Measurements from ENCODE around the gene SHISA4. TPM values are rescaled to one million over a fixed set of nuclear protein-coding genes. Genes with fewer than 3 reads are reported as not detected.
A peak's percentile ranks its signal among the peaks of the same experiment; 100 is the strongest.
"Not testable (repeated sequence)": the region's sequence is repeated elsewhere in the genome, so short reads cannot be mapped to it uniquely, and the experiment has no call there.

The SHISA4 gene
- total RNA-seq, result 10 to 100 TPM; 55.8 to 96.6 (median 73.6) TPM
- polyA plus RNA-seq, result 79.5 TPM
- long read RNA-seq, donor 1, transcript SHISA4-202 (5 exons, 914 nt), result minor isoform, 8 of 85 reads
- long read RNA-seq, donor 1, transcript SHISA4-201 (5 exons, 1,341 nt), result major isoform, 52 of 85 reads
- long read RNA-seq, donor 1, partial matches to known transcripts, result 22 of 85 reads
- long read RNA-seq, donor 1, other reads (novel, unspliced or antisense), result 3 of 85 reads
- long read RNA-seq, donor 2, transcript SHISA4-202 (5 exons, 914 nt), result minor isoform, 6 of 65 reads
- long read RNA-seq, donor 2, transcript SHISA4-201 (5 exons, 1,341 nt), result major isoform, 44 of 65 reads
- long read RNA-seq, donor 2, partial matches to known transcripts, result 9 of 65 reads
- long read RNA-seq, donor 2, other reads (novel, unspliced or antisense), result 6 of 65 reads
- long read RNA-seq, donor 3, transcript SHISA4-201 (5 exons, 1,341 nt), result major isoform, 22 of 36 reads
- long read RNA-seq, donor 3, partial matches to known transcripts, result 9 of 36 reads
- long read RNA-seq, donor 3, other reads (novel, unspliced or antisense), result 3 of 36 reads
- long read RNA-seq, donor 4, transcript SHISA4-202 (5 exons, 914 nt), result minor isoform, 7 of 99 reads
- long read RNA-seq, donor 4, transcript SHISA4-201 (5 exons, 1,341 nt), result major isoform, 75 of 99 reads
- long read RNA-seq, donor 4, partial matches to known transcripts, result 12 of 99 reads
- long read RNA-seq, donor 4, other reads (novel, unspliced or antisense), result 5 of 99 reads

- H3K4me1 ChIP-seq (ENCODE audit: control insufficient read depth, insufficient read depth, low read length), result peaks cover 19% of the 10 kb centered on the region
- peak within 1 kb of the TSS; percentile 74 for H3K27ac ChIP-seq (ENCODE audit: low read length)
- peak within 1 kb of the TSS; percentile 69 for H3K4me3 ChIP-seq (ENCODE audit: low read length)
- peak; percentile 82 to 94 (median 93) for DNase-seq
- peak; percentile 87 to 88 for ATAC-seq
- no peaks in the 10 kb centered on the region for H3K9me3 ChIP-seq (ENCODE audit: control insufficient read depth, low read length)
- intact Hi-C loops (cut with DNase I), result no loop called here
- no peaks in the 10 kb centered on the region for H3K27me3 ChIP-seq (ENCODE audit: control insufficient read depth, insufficient read depth)
- 4% methylated on average over 49 of the region's 49 CpGs for WGBS
These were observed at the start of gene SHISA4 for GRCh38 chr1:201888282-201889089. SHISA4 (plus strand) TSS chr1:201888898; CDS start chr1:201888995, 97 bp downstream.

DNA sequence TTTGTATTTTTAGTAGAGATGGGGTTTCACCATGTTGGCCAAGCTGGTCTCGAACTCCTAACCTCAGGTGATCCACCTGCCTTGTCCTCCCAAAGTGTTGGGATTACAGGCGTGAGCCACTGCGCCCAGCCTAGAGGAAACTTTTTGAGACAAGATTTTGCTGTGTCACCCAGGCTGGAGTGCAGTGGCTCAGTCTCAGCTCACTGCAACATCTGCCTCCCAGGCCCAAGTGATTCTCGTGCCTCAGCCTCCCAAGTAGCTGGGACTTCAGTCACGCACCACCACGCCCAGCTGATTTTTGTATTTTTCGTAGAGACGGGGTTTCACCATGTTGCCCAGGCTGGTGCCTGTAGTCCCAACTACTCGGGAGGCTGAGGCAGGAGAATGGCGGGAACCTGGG lies 49.6 kb upstream of the SHISA4 start:
- H3K27me3 ChIP-seq (ENCODE audit: control insufficient read depth, insufficient read depth); DNase-seq; H3K27ac ChIP-seq (ENCODE audit: low read length); H3K9me3 ChIP-seq (ENCODE audit: control insufficient read depth, low read length); intact Hi-C loops (cut with DNase I); ATAC-seq; H3K4me1 ChIP-seq (ENCODE audit: control insufficient read depth, insufficient read depth, low read length); H3K4me3 ChIP-seq (ENCODE audit: low read length): not testable (repeated sequence)
- over 99% methylated on average over 10 of the region's 10 CpGs for WGBS

DNA sequence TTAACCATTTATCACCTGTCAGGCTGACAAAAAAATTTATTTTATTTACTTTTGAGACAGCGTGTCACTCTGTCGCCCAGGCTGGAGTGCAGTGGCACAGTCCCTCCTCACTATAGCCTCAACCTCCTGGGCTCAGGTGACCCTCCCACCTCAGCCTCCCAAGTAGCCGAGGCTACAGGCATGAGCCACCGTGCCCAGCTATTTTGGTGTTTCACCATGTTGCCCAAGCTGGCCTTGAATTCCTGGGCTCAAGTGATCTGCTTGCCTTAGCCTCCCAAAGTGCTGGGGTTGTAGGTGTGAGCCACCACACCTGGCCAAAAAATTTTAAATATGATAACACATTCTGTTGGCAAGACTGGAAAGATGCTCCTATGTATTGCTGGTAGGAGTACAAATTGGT lies 48.6 kb upstream of the SHISA4 start:
- Histone ChIP-seq H3K4me3 (ENCODE audit: low read length) (no peak overlapping the region), H3K9me3 (ENCODE audit: control insufficient read depth, low read length) (no peaks in the 10 kb centered on the region), H3K27me3 (ENCODE audit: control insufficient read depth, insufficient read depth) (no peaks in the 10 kb centered on the region), H3K27ac (ENCODE audit: low read length) (no peak overlapping the region), H3K4me1 (ENCODE audit: control insufficient read depth, insufficient read depth, low read length) (no peaks in the 10 kb centered on the region)
- WGBS, result 96% methylated on average over 4 of the region's 4 CpGs
- ATAC-seq, result no peak
- no peak for DNase-seq
- intact Hi-C loops (cut with DNase I), result no loop called here

GRCh38 chr1:201840490-201840889 lies 48.2 kb upstream of the SHISA4 start:
- no peak overlapping the region for H3K4me3 ChIP-seq (ENCODE audit: low read length)
- H3K27ac ChIP-seq (ENCODE audit: low read length), result no peak overlapping the region
- WGBS, result 97% methylated on average over 1 of the region's 1 CpG
- intact Hi-C loops (cut with DNase I), result no loop called here
- no peaks in the 10 kb centered on the region for H3K9me3 ChIP-seq (ENCODE audit: control insufficient read depth, low read length)
- H3K4me1 ChIP-seq (ENCODE audit: control insufficient read depth, insufficient read depth, low read length), result no peaks in the 10 kb centered on the region
- DNase-seq (no peak), ATAC-seq (no peak)
- no peaks in the 10 kb centered on the region for H3K27me3 ChIP-seq (ENCODE audit: control insufficient read depth, insufficient read depth)

DNA sequence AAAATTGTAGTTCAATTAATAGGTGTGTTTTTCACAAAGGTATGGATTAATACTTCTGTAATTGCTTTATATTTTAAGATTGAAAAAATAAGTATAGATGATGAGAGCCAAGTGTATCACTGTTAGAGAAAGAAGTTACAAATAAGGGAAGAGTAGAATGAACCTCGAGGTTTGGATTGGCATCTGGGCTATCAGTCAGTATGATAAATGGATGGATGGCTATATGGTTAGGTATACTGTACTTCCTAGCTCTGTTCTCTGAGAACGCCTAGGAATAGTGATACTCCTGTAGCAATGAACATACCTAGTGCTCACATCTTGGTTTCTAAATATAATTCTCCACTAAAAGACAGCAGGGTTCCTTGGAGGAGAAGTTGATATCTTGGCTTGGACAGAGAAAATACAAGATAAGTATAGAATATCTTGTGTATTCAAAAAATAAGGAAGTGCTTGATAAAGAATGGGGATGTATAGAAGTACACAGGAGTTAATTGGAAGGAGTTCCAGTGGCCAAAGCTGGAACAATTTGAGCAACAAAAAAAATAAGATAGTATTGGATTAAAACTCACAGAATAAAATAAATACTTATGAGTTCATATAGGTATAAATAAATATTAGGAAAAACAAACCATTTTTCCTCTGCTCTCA lies 47.3 kb upstream of the SHISA4 start:
- H3K27ac ChIP-seq (ENCODE audit: low read length), result no peak overlapping the region
- ATAC-seq (no peak), DNase-seq (no peak)
- no peaks in the 10 kb centered on the region for H3K9me3 ChIP-seq (ENCODE audit: control insufficient read depth, low read length)
- no peaks in the 10 kb centered on the region for H3K27me3 ChIP-seq (ENCODE audit: control insufficient read depth, insufficient read depth)
- H3K4me3 ChIP-seq (ENCODE audit: low read length), result no peak overlapping the region
- intact Hi-C loops (cut with DNase I), result no loop called here
- no peaks in the 10 kb centered on the region for H3K4me1 ChIP-seq (ENCODE audit: control insufficient read depth, insufficient read depth, low read length)
- 70% methylated on average over 2 of the region's 2 CpGs for WGBS

DNA sequence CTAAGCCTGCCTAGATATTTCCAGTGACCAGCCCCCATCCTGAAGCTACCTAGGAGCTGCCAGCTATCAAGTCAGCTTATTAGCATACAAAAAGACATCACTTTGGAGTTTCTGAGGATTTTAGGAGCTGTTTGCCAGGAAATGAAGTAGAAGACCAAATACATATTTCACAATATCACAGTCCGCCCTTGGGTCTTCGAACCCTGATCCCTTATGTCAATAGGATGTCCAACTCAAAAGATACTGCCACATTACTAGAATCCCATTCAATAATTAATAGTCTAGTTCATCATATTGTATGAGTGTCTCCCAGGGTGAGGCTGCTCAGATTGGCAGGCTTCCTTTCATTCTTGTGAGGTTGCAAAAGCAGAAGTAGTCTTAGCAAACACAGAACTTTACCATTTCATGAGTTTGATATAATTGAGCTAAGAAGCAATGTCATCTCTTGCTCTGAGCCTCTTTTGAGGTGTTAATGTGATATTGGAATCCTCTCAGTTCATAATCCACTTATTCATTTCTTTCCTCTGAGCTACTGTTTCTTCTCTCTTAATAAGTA lies 46.1 kb upstream of the SHISA4 start:
- Histone ChIP-seq H3K4me1 (ENCODE audit: control insufficient read depth, insufficient read depth, low read length) (no peaks in the 10 kb centered on the region), H3K4me3 (ENCODE audit: low read length) (no peak overlapping the region), H3K27ac (ENCODE audit: low read length) (no peak overlapping the region), H3K27me3 (ENCODE audit: control insufficient read depth, insufficient read depth) (no peaks in the 10 kb centered on the region), H3K9me3 (ENCODE audit: control insufficient read depth, low read length) (no peaks in the 10 kb centered on the region)
- no peak for DNase-seq
- 92% methylated on average over 2 of the region's 2 CpGs for WGBS
- intact Hi-C loops (cut with DNase I), result no loop called here
- no peak for ATAC-seq

DNA sequence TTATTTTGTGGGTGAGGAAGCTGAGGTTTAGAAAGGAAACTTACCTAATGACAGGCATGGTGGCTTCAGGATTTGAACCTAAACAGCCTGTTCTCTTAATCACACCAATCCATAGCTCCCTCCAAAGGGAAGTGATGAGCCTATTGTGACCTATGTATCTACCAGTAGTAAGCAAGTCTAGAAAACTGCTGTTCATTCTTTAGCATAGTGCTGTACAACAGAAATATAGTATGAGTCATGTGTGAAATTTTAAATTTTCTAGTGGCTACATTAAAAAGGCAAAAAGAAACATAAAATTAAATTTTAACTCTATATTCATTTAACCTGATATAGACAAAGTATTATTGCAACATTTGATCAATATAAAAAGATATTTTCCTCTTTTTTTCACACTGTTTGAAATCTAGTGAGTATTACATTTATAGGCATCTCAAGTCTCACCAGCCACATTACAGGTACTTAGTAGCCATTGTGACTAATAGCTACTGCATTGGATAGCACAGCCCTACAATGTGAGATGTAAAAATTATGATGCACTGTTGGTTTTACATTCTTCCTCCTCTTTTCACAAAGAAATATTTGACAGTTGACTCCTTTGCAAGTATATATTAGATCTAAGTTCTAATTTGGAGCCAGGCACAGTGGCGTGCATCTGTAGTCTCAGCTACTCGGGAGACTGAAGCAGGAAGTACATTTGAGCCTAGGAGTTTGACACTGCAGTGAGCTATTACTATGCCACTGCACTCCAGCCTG lies 43.2 kb upstream of the SHISA4 start:
- 52% methylated on average over 2 of the region's 2 CpGs for WGBS
- H3K9me3 ChIP-seq (ENCODE audit: control insufficient read depth, low read length), result no peaks in the 10 kb centered on the region
- H3K27me3 ChIP-seq (ENCODE audit: control insufficient read depth, insufficient read depth), result no peaks in the 10 kb centered on the region
- DNase-seq (no peak), ATAC-seq (no peak)
- H3K27ac ChIP-seq (ENCODE audit: low read length), result no peak overlapping the region
- intact Hi-C loops (cut with DNase I), result no loop called here
- no peak overlapping the region for H3K4me3 ChIP-seq (ENCODE audit: low read length)
- H3K4me1 ChIP-seq (ENCODE audit: control insufficient read depth, insufficient read depth, low read length), result no peaks in the 10 kb centered on the region

DNA sequence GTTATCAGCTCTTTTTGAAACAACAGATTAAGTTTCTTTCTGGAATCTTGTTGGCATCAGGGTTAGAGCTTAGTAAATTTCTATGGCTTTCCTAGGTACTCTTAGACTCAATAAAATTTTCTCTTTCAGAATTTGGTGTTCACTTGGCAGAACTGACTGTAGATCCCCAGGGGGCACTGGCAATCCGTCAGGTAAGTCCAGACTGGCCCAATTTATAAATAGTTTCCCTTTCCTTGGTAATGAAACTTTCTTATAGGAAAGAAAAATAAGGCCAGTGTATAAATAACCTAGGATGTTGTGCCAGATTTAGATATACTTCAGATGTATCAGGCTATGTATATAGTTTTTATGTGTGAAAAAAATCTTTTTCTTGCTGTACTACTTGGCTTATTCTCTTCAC lies 41.5 kb upstream of the SHISA4 start:
- Histone ChIP-seq H3K27ac (ENCODE audit: low read length) (no peak overlapping the region), H3K4me1 (ENCODE audit: control insufficient read depth, insufficient read depth, low read length) (no peaks in the 10 kb centered on the region), H3K27me3 (ENCODE audit: control insufficient read depth, insufficient read depth) (no peaks in the 10 kb centered on the region), H3K4me3 (ENCODE audit: low read length) (no peak overlapping the region), H3K9me3 (ENCODE audit: control insufficient read depth, low read length) (no peaks in the 10 kb centered on the region)
- ATAC-seq (no peak), DNase-seq (no peak)
- WGBS, result 47% methylated on average over 1 of the region's 1 CpG
- intact Hi-C loops (cut with DNase I), result no loop called here

DNA sequence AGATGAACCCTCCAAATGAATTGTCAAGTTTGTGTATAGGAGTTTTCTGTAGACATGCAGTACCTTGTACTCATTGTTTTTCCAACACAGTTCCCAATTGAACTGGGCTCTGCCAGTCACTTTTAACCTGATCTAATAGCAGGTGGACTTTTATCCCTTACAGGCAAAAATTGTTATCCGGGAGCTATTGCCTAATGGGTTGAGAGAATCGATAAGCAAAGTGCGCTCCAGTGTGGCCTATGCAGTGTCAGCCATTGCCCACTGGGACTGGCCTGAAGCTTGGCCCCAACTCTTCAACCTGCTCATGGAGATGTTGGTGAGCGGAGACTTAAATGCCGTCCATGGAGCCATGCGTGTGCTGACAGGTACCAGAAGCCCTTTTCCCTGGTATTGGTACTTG lies 40.5 kb upstream of the SHISA4 start:
- Histone ChIP-seq H3K4me1 (ENCODE audit: control insufficient read depth, insufficient read depth, low read length) (no peaks in the 10 kb centered on the region), H3K27me3 (ENCODE audit: control insufficient read depth, insufficient read depth) (no peaks in the 10 kb centered on the region), H3K4me3 (ENCODE audit: low read length) (no peak overlapping the region), H3K27ac (ENCODE audit: low read length) (no peak overlapping the region), H3K9me3 (ENCODE audit: control insufficient read depth, low read length) (no peaks in the 10 kb centered on the region)
- 97% methylated on average over 6 of the region's 6 CpGs for WGBS
- intact Hi-C loops (cut with DNase I), result no loop called here
- no peak for ATAC-seq
- no peak for DNase-seq

All from right cardiac atrium (tissue), 5 donors.